Memory B cell (primary cell): ENCODE measurements around the gene TRABD.
"Not testable (repeated sequence)": the region's sequence is repeated elsewhere in the genome, so short reads cannot be mapped to it uniquely, and the experiment has no call there.

ENCODE experiments used
- ATAC-seq: fragments of 150-1000 bp; cut with Tn5 transposase; 2 replicates; pipeline ENCODE4 v1.10.0; 2021; ENCODE audit warnings: low read depth, mild to moderate bottlenecking, moderate library complexity
- DNase-seq, 2 donors: peaks; one replicate each; pipeline ENCODE4 v3.0.0; 2022; ENCODE audit warnings: low spot score in 2 of 2
- H3K27ac Mint-ChIP-seq: one replicate; pipeline ENCODE4 v1.8.0; 2022; ENCODE audit warnings: mild to moderate bottlenecking, moderate library complexity, mixed read lengths
- H3K27me3 Mint-ChIP-seq: one replicate; pipeline ENCODE4 v1.8.0; 2022; ENCODE audit warnings: mixed read lengths
- H3K36me3 Mint-ChIP-seq: one replicate; pipeline ENCODE4 v1.8.0; 2022; ENCODE audit warnings: mild to moderate bottlenecking, mixed read lengths
- H3K4me1 Mint-ChIP-seq: one replicate; pipeline ENCODE4 v1.8.0; 2022; ENCODE audit warnings: mixed read lengths
- H3K4me3 Mint-ChIP-seq: one replicate; pipeline ENCODE4 v1.8.0; 2022; ENCODE audit warnings: mild to moderate bottlenecking, moderate library complexity, mixed read lengths
- H3K9me3 Mint-ChIP-seq: one replicate; pipeline ENCODE4 v1.8.0; 2022; ENCODE audit warnings: mixed read lengths

Gene TRABD

DNA sequence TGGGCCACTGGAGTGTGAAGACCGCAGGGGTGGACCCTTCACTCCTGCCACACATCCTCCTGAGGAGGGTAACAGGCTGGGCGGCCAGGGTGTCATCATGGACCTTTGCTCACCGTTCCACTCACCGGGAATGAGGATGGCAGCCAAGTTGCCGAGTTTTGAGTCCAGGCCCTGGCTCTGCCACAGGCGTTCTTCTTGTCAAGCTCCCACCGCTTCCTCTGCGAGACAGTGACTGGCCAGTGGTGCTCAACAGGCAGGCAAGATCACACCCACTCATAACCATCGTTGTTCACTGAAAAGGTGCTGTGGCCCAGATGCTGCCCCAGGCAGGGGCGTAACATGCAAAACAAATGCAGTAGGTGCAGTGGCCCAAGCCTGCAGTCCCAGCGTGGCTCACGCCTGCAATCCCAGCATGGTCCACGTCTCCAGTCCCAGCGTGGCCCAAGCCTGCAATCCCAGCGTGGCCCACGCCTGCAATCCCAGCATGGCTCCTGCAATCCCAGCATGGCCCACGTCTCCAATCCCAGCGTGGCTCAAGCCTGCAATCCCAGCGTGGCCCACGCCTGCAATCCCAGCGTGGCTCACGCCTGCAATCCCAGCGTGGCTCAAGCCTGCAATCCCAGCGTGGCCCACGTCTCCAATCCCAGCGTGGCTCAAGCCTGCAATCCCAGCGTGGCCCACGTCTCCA is 20.1 kb upstream of the TRABD start:
- H3K27ac Mint-ChIP-seq, result no peak overlapping the region
- H3K9me3 Mint-ChIP-seq, result no peaks in the 10 kb centered on the region
- peaks cover 32% of the 10 kb centered on the region for H3K27me3 Mint-ChIP-seq
- peaks cover 8% of the 10 kb centered on the region for H3K4me1 Mint-ChIP-seq
- ATAC-seq (no peak), DNase-seq (no peak)
- no peak overlapping the region for H3K4me3 Mint-ChIP-seq
- H3K36me3 Mint-ChIP-seq, result no peaks in the 10 kb centered on the region

DNA sequence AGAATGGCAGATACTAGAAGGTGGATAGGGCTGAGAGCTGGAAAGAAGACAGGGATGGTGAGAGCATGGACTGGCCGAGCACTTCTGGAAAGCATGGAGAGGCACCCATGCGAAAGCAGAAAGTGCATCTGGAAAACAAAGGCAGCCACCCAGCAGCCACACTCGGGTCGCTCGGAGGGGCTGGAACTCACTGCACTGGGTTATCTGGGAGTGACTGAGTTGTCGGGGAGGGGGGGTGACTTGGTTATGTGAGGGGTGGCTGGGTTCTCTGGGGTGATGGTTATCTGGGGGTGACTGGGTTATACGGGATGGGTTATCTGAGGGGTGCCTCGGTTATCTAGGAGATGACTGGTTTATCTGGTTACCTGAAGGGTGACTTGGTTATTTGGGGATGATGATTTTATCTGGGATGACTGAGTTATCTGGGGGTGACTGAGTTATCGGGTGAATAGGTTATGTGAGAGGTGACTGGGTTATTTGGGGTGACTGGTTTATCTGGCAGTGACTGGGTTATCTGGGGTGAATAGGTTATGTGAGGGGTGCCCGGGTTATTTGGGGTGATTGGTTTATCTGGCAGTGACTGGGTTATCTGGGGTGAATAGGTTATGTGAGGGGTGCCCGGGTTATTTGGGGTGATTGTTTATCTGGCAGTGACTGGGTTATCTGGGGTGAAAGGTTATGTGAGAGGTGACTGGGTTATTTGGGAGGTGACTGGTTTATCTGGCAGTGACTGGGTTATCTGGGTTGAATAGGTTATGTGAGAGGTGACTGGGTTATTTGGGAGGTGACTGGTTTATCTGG is 17.8 kb upstream of the TRABD start:
- Mint-ChIP-seq H3K27ac (no peak overlapping the region), H3K4me1 (peaks cover 11% of the 10 kb centered on the region), H3K9me3 (no peaks in the 10 kb centered on the region), H3K27me3 (peaks cover 27% of the 10 kb centered on the region), H3K36me3 (no peaks in the 10 kb centered on the region), H3K4me3 (no peak overlapping the region)
- ATAC-seq, result no peak
- no peak for DNase-seq

DNA sequence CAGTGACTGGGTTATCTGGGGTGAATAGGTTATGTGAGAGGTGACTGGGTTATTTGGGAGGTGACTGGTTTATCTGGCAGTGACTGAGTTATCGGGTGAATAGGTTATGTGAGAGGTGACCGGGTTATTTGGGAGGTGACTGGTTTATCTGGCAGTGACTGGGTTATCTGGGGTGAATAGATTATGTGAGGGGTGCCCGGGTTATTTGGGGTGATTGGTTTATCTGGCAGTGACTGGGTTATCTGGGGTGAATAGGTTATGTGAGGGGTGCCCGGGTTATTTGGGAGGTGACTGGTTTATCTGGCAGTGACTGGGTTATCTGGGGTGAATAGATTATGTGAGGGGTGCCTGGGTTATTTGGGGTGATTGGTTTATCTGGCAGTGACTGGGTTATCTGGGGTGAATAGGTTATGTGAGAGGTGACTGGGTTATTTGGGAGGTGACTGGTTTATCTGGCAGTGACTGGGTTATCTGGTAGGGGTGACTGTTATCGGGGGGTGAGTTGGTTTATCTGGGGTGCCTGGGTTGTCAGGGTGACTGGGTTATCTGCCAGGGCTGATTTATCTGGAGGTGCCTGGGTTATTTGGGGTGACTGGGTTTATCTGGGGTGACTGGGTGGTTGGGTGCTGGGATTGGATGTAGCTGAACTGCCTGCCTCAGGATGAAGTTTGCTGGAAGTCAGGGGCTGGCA is 17.1 kb upstream of the TRABD start:
- Mint-ChIP-seq H3K27me3 (peaks cover 26% of the 10 kb centered on the region), H3K27ac (peak overlapping the region; percentile 82), H3K4me3 (peak overlapping the region; percentile 82), H3K4me1 (peaks cover 11% of the 10 kb centered on the region)
- ATAC-seq, H3K9me3 Mint-ChIP-seq, H3K36me3 Mint-ChIP-seq, DNase-seq: not testable (repeated sequence)

DNA sequence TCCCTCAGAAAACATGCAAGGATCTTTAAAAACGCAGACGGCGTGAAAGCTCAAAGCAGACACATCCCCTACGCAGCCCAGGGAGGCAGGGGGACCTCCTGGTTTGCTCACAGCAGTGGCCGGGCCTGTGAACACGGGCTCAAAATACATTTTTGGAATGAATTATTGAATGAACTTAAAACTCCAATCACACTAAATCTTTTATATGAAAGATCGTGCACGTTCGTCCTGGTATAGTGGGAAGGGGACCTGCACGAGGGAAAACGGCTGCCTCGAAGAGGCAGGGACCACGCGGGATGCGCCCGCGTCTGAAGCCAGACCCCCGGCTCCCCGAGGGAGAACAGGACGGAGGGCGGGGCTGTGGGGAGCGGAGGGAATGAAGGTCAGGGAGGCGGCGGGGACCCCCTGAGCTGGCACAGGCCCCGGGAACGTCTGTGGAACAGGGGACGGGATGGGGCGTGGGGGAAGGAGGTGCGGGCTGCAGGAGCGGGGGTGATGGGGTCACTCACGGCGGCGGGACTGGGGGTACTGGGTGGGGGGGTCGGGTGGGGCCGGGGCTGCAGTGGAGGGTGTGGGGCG is 16.4 kb upstream of the TRABD start:
- no peaks in the 10 kb centered on the region for H3K36me3 Mint-ChIP-seq
- peaks cover 11% of the 10 kb centered on the region for H3K4me1 Mint-ChIP-seq
- H3K27ac Mint-ChIP-seq, result peak overlapping the region; percentile 82
- no peaks in the 10 kb centered on the region for H3K9me3 Mint-ChIP-seq
- H3K4me3 Mint-ChIP-seq, result peak overlapping the region; percentile 82
- ATAC-seq (no peak), DNase-seq (no peak)
- H3K27me3 Mint-ChIP-seq, result peaks cover 23% of the 10 kb centered on the region

DNA sequence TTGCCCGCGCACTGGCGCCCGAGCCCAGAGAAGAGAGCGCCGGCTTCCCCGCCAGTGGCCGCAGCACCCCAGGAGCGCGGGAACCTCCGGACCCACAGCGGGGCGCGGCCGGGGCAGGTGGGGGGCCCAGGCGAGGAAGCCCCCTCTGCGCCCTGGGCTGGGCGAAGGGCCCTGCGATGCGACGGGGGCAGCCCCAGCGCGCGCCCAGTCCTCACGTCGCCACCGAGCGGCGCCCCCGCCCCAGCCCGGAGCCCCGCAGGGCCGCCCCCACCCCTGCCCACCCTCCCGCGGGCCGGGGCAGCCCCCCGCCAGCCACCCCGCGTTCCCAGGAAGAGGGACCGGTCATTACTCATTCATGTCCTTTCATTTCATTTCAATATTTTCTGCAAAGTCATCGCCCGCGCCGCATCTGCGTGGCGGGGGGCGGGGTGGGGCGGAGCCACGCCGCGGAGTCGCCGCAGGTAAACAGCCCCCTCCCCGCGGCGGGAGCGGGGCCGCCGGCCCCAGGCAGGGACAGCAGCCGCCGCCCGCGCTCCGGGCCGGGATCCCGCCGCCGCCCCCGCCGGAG is 15.9 kb upstream of the TRABD start:
- Mint-ChIP-seq H3K27ac (no peak overlapping the region), H3K9me3 (no peaks in the 10 kb centered on the region), H3K4me3 (no peak overlapping the region), H3K36me3 (no peaks in the 10 kb centered on the region), H3K4me1 (peaks cover 11% of the 10 kb centered on the region), H3K27me3 (peaks cover 22% of the 10 kb centered on the region)
- ATAC-seq (peak; percentile 31), DNase-seq (no peak)

DNA sequence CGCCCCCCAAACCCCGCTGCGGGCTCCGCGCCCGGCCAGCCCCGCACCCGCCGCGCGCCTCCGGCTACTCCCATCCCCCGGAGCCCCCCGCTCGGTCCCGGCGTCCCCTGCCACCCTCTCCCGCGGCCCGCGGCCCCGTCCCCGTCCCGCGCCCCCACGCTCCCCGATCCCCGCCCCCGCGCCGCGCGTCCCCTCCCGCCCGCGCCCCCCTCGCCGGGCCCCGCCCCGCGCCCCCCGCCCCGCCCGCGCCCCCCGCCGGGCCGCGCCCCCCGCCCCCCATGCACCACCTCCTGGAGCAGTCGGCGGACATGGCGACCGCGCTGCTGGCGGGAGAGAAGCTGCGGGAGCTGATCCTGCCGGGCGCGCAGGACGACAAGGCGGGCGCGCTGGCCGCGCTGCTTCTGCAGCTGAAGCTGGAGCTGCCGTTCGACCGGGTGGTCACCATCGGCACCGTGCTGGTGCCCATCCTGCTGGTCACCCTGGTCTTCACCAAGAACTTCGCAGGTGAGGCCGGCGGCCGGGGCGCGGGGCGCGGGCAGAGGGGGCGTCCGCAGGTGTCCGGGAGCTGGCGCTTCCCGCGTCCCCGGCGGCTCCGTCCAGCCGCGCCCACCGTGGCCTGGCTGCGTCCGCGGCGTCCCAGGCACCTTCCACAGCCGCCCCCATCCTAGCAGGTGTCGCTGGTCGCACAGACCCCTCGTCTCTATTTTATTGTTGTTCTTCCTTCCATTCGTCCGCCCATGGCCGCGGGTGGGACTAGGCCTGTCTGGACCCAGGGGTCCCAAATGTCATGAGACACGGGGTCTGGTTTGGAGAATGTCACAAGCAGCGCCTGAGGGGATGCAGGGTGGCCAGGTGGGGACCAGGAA is 15.0 kb upstream of the TRABD start, which contains the start of gene PANX2:
Gene PANX2, plus strand, starts transcription at position 279 of the 866 bp plus-strand sequence. Its CDS starts 0 bp downstream, at position 279.
- no peaks in the 10 kb centered on the region for H3K9me3 Mint-ChIP-seq
- peak within 1 kb of the TSS; percentile 68 for H3K4me3 Mint-ChIP-seq
- H3K36me3 Mint-ChIP-seq, result no peaks in the 10 kb centered on the region
- H3K27ac Mint-ChIP-seq, result no peak within 1 kb of the TSS
- DNase-seq (no peak), ATAC-seq (no peak)
- peaks cover 20% of the 10 kb centered on the region for H3K27me3 Mint-ChIP-seq
- H3K4me1 Mint-ChIP-seq, result peaks cover 11% of the 10 kb centered on the region

DNA sequence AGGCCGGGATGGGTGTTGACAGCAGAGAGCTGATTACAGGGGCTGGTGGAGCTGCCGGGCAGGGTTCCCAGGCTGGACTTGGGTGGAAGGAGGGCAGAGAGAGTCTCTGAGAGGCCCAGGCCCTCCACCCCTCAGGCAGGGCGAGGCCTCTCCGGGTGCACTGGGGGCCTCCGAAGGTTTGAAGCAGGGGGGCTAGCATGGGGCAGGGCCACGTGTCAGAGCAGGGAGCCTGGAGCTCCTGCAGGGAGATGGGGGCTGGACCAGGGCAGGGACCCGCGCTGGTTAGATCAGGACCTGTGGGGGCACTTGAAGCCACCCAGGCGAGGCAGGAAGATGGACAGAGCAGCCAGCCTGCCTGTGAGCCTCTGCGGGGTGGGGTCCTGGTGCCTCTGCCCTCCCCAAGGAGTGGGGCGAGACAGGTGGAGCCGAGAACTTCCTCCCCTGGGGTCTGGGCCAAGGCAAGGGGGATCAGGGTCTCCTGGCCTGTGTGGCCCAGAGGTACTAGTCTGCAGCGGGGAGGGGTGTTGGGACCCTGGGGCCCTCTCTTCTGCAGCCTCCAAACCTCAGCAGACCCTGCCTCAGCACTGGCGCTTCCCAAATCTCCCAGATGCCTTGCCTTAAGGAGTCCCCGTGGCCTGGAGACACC is 14.3 kb upstream of the TRABD start:
- Mint-ChIP-seq H3K27me3 (peaks cover 20% of the 10 kb centered on the region), H3K36me3 (no peaks in the 10 kb centered on the region), H3K4me1 (peaks cover 19% of the 10 kb centered on the region), H3K9me3 (no peaks in the 10 kb centered on the region), H3K27ac (no peak overlapping the region), H3K4me3 (peak overlapping the region; percentile 68)
- ATAC-seq, result no peak
- DNase-seq, result no peak

DNA sequence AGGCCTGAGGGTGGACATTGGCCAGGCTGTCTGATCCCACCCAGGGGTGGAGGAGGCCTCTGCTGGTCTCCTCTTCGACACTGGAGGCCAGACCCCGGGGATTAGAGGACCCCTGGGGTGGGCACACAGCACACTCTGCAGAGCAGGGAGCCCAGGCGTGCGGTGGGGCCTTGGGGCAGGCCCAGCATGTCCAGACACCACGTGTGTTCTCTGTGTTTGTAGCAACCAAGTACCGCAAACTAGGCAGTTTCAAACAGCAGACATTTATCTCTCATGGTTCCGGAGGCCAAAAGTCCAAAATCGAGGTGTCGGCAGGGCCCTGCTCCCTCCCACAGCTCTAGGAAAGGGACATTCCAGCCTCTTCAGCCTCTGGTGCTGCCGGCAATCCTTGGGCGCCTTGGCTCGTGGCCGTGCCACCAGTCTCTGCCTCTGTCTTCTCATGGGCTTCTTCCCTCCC is 13.7 kb upstream of the TRABD start:
- Mint-ChIP-seq H3K36me3 (no peaks in the 10 kb centered on the region), H3K4me1 (peaks cover 19% of the 10 kb centered on the region), H3K27me3 (peaks cover 20% of the 10 kb centered on the region), H3K4me3 (no peak overlapping the region), H3K9me3 (no peaks in the 10 kb centered on the region), H3K27ac (no peak overlapping the region)
- DNase-seq (no peak), ATAC-seq (no peak)

DNA sequence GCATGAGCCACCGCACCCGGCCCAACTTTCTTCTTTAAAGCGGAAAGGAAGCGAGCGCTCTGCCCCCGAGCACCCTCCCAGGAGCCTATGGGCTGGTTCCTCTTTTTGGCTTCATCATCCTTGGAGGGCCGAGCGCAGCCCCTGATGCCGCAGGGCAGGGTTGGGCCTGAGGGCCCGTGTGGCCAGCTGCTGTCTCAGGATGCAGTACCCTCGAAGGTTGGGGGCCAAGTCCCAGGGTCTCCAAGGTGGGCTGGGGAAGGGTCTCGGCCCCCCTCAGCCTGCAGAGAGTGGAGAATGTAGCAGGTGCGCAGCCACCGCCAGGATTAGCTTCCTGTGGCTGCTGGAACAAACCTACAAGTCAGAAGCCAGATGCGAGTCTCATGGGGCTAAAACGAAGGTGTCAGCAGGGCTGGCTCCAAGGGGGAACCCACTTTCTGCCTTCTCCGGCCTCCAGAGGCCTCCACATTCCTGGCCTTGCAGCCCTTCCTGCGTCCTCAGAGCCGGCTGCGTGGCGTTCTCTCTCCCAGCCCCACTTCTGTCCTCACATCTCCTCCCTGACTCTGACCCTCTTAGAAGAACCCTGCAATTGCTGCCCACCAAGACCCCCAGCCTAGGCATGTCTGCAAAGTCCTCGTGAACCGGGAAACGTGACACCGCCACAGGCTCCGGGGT is 12.3 kb upstream of the TRABD start:
- no peaks in the 10 kb centered on the region for H3K36me3 Mint-ChIP-seq
- peaks cover 13% of the 10 kb centered on the region for H3K27me3 Mint-ChIP-seq
- no peaks in the 10 kb centered on the region for H3K9me3 Mint-ChIP-seq
- H3K4me1 Mint-ChIP-seq, result peaks cover 19% of the 10 kb centered on the region
- H3K4me3 Mint-ChIP-seq, result peak overlapping the region; percentile 32
- DNase-seq (no peak), ATAC-seq (peak; percentile 65)
- H3K27ac Mint-ChIP-seq, result no peak overlapping the region

DNA sequence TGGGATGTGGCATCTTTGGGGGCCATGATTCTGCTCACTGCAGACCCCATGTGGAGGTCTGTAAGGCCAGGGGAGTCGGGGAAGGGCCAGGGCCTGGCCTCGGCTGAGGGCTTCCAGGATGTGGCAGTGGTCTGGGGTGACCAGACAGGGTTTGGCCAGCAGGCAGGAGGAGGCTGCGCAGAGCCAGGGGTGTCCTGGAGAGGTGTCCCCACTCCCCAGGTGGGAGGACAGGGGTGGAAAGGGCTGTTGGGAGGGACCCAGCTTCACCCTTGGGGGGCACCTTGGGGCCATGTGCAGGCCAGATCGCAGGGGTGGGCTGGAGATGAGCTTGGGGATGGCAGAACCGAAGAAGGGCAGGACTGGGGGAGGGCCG is 11.7 kb upstream of the TRABD start:
- Mint-ChIP-seq H3K27ac (no peak overlapping the region), H3K4me3 (no peak overlapping the region), H3K9me3 (no peaks in the 10 kb centered on the region), H3K4me1 (peaks cover 14% of the 10 kb centered on the region), H3K27me3 (peaks cover 8% of the 10 kb centered on the region), H3K36me3 (no peaks in the 10 kb centered on the region)
- ATAC-seq (no peak), DNase-seq (no peak)

DNA sequence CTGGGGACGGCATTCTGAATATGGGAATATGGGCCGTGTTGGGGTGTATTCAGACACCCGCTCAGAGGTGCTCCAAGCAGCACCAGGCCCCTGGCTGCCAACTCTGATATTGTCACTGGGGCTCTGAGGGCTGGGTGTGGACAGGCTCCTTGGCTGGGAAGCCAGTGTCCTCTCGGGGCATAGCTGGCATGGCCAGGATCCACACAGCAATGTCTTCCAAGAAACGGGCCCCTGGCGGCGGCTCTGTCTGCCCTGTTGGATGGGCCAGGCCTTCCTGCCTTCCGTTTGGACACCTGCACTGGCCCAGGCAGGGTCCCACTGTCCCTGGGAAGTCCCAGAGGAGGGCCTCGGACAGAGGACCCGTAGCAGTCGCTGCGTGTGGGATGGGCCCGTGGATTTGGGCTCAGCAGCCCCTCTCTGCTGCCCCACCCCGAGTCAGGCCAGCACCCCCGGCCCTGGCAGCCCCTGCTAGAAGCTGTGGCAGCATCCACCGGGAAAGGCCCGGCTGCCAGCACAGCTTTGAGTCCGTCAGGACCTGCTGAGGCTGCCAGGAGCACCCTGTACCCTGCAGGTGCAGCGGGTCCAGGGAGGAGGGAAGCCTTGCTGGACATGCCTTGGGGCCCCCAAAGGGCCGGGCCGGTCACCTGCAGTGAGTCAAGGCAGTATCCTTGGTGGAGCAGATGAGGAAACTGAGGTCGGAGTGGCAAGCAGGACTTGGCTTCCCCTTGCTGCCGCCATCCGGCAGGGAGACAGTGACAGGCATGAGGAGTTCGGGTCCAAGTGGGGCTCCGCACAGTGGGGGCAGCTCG is 11.1 kb upstream of the TRABD start:
- Mint-ChIP-seq H3K27ac (no peak overlapping the region), H3K9me3 (no peaks in the 10 kb centered on the region), H3K4me1 (peaks cover 12% of the 10 kb centered on the region), H3K36me3 (no peaks in the 10 kb centered on the region), H3K27me3 (peaks cover 6% of the 10 kb centered on the region), H3K4me3 (no peak overlapping the region)
- DNase-seq (no peak), ATAC-seq (no peak)

DNA sequence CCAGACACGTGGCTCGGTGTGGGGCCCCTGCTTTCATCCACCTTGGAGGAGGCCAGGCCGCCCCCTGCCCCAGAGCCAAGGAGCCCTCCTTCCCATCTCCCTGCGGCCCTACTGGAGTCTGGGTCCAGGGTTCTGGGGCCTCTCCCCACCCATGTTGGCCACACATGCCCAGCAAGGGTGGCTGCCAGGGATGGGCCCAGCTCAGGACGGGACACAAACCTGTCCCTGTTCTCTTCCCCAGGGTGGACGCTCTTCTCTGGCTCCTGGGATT is 10.6 kb upstream of the TRABD start:
- Mint-ChIP-seq H3K4me3 (no peak overlapping the region), H3K9me3 (no peaks in the 10 kb centered on the region), H3K27ac (no peak overlapping the region), H3K27me3 (peaks cover 10% of the 10 kb centered on the region), H3K4me1 (peaks cover 16% of the 10 kb centered on the region), H3K36me3 (no peaks in the 10 kb centered on the region)
- ATAC-seq (no peak), DNase-seq (no peak)
